ENCODE results near the gene RPL15. TPM values are rescaled to one million over a fixed set of nuclear protein-coding genes. Genes with fewer than 3 reads are reported as not detected.
"Not testable (repeated sequence)": the region's sequence is repeated elsewhere in the genome, so short reads cannot be mapped to it uniquely, and the experiment has no call there.

Gene RPL15
- total RNA-seq, 4 donors from 2014 or later = 1,296 to 1,829 (median 1,447) TPM

DNA sequence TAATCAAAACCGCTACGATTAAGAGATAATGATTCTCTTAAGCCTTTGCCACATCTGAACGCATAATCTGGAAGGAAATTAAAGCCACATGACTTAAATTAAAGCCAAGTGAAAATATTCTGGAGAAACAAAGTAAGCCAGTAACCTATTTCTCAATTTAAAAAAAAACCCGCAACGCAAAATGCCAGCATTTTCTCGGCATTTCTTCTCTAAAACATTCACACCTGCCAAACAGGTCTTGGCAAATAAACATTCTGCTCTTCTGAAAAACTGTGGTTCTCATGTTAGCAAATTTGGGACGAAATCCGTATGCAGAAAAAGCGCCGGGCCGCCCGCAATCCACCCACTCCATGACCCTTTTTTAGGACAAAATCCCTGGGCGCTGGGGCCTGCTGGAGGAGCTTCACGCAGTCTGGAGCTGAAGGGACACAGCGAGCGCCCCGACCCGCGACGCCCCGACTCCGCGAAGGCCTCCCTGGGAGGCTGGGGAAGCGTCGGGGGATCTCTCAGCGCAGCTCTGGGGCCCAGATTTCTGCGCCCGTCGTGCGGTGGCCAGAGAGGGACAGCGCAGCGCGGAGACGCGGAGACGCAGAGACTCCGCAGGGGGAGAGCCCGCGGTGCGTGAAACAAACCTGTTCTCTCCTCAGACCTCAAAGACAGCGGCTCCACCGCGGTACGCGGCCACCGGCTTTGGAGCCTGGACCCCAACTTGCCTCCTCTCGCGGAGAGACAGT lies 613 bp upstream of the RPL15 start:
- Histone ChIP-seq H3K9me3 (no peaks in the 10 kb centered on the region), H3K4me1 (peaks cover 0 to 52% (median 17%) of the 10 kb centered on the region in 4 donors), H3K27me3 (no peaks in the 10 kb centered on the region), H3K36me3 (peaks cover 0 to 35% (median 4%) of the 10 kb centered on the region in 3 donors), H3K27ac (peak overlapping the region; percentile 89 to 97 (median 94)), H3K4me3 (peak overlapping the region; percentile 75 to 97 (median 92))
- TF ChIP-seq EP300 (IDR thresholded peaks at IDR 0.05) = no peak
- TF ChIP-seq POLR2A (IDR thresholded peaks at IDR 0.05) = no peak
- WGBS, 2 donors = 4 to 5% methylated on average over 13 to 14 of the region's 48 CpGs
- peak in 1 of 2 donors; percentile 8 for DNase-seq (ENCODE audit: low spot score in 2 of 2)

DNA sequence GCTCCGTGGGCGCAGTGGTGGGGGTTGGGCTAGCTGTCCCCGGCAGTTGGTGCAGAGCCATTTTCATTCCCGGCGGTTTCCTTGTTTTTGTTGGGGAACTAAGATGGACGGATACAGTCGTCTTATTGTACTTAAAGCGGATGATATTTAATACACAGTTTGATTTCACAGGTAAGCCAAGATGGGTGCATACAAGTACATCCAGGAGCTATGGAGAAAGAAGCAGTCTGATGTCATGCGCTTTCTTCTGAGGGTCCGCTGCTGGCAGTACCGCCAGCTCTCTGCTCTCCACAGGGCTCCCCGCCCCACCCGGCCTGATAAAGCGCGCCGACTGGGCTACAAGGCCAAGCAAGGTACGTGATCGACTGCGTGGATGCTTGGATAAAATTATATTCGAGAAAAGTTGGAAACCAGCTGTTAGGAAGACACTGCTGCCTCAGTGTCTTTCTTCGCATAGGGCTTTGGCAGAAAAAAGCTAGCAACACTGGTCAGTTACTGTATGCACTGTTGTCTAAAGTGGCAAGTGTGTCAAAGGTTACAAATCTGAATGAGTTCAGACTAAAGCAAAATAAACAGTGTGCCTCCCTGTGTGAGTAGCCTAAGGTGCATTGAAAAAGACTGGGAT lies 859 bp downstream of the RPL15 start:
- Histone ChIP-seq H3K4me1 (peaks cover 0 to 52% (median 17%) of the 10 kb centered on the region in 4 donors), H3K36me3 (peaks cover 0 to 50% (median 4%) of the 10 kb centered on the region in 3 donors), H3K4me3 (peak overlapping the region; percentile 75 to 97 (median 92)), H3K27ac (peak overlapping the region; percentile 89 to 97 (median 94))
- 1% methylated on average over 21 of the region's 21 CpGs for WGBS, 2 donors
- peak in 1 of 2 donors; percentile 56 for DNase-seq (ENCODE audit: low spot score in 2 of 2)
- not testable (repeated sequence) for H3K27me3 ChIP-seq, H3K9me3 ChIP-seq

DNA sequence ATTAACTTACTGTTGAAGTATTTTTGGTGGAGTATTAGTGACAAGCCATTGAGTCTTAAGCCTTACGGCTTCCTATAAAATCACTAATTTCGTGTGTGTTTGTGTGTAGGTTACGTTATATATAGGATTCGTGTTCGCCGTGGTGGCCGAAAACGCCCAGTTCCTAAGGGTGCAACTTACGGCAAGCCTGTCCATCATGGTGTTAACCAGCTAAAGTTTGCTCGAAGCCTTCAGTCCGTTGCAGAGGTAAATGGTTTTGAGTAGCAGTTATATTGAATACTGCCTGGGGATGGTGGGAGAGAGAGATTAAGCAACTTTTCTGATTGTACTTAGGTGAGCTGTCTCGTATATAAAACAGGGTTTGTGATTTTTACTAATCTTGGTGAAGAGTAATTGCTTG lies 1.4 kb downstream of the RPL15 start:
- DNase-seq (ENCODE audit: low spot score in 2 of 2); H3K9me3 ChIP-seq; H3K27me3 ChIP-seq: not testable (repeated sequence)
- Histone ChIP-seq H3K36me3 (peaks cover 0 to 56% (median 4%) of the 10 kb centered on the region in 3 donors), H3K27ac (peak overlapping the region; percentile 89 to 97 (median 94)), H3K4me3 (peak overlapping the region; percentile 75 to 97 (median 92)), H3K4me1 (peaks cover 0 to 52% (median 17%) of the 10 kb centered on the region in 4 donors)
- 25 to 37% methylated on average over 12 of the region's 12 CpGs for WGBS, 2 donors

DNA sequence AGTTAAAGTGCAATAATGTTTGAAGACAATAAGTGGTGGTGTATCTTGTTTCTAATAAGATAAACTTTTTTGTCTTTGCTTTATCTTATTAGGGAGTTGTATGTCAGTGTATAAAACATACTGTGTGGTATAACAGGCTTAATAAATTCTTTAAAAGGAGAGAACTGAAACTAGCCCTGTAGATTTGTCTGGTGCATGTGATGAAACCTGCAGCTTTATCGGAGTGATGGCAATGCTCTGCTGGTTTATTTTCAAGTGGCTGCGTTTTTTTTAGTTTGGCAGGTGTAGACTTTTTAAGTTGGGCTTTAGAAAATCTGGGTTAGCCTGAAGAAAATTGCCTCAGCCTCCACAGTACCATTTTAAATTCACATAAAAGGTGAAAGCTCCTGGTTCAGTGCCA lies 2.7 kb downstream of the RPL15 start:
- 83 to 87% methylated on average over 2 of the region's 2 CpGs for WGBS, 2 donors
- Histone ChIP-seq H3K4me3 (no peak overlapping the region), H3K27ac (no peak overlapping the region), H3K27me3 (no peaks in the 10 kb centered on the region), H3K9me3 (no peaks in the 10 kb centered on the region), H3K4me1 (peaks cover 0 to 47% (median 17%) of the 10 kb centered on the region in 4 donors), H3K36me3 (peaks cover 0 to 58% (median 4%) of the 10 kb centered on the region in 3 donors)
- DNase-seq (ENCODE audit: low spot score in 2 of 2) = no peak
- TF ChIP-seq, protein P1, sequence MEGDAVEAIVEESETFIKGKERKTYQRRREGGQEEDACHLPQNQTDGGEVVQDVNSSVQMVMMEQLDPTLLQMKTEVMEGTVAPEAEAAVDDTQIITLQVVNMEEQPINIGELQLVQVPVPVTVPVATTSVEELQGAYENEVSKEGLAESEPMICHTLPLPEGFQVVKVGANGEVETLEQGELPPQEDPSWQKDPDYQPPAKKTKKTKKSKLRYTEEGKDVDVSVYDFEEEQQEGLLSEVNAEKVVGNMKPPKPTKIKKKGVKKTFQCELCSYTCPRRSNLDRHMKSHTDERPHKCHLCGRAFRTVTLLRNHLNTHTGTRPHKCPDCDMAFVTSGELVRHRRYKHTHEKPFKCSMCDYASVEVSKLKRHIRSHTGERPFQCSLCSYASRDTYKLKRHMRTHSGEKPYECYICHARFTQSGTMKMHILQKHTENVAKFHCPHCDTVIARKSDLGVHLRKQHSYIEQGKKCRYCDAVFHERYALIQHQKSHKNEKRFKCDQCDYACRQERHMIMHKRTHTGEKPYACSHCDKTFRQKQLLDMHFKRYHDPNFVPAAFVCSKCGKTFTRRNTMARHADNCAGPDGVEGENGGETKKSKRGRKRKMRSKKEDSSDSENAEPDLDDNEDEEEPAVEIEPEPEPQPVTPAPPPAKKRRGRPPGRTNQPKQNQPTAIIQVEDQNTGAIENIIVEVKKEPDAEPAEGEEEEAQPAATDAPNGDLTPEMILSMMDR (IDR thresholded peaks at IDR 0.05) = no peak
- no peak for TF ChIP-seq EP300 (IDR thresholded peaks at IDR 0.05)
- no peak for TF ChIP-seq POLR2A (IDR thresholded peaks at IDR 0.05)

DNA sequence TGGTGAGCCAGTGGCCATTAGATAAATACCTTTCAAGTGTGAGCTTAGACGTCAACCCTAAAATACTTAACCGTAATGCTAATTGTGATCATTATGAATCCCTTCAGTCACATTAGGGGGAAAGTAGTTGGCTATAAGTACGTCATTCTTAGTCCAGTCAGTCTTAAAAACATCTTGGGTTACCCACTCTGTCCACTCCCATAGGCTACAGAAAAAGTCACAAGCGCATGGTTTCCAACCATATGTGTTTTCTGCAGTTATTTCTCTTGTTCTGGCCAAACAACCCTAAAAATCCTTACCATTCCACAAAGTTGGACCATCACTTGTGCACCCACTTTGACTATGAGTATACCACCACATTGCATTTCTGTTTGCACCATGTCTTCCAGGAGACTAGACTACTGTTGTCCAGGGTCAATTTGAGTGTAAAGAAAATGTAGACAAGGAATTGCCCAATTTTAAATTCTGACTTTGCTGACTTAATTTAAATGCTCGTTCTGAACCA lies 3.3 kb downstream of the RPL15 start:
- Histone ChIP-seq H3K27me3 (no peaks in the 10 kb centered on the region), H3K36me3 (peaks cover 0 to 58% (median 4%) of the 10 kb centered on the region in 3 donors), H3K27ac (peak overlapping the region in 1 of 4 donors; percentile 20), H3K9me3 (no peaks in the 10 kb centered on the region), H3K4me1 (peaks cover 0 to 41% (median 17%) of the 10 kb centered on the region in 4 donors), H3K4me3 (no peak overlapping the region)
- WGBS, 2 donors = 77 to 78% methylated on average over 5 of the region's 5 CpGs
- TF ChIP-seq EP300 (IDR thresholded peaks at IDR 0.05) (no peak), POLR2A (IDR thresholded peaks at IDR 0.05) (no peak)
- TF ChIP-seq, protein P1 (IDR thresholded peaks at IDR 0.05) = no peak
- no peak for DNase-seq (ENCODE audit: low spot score in 2 of 2)

DNA sequence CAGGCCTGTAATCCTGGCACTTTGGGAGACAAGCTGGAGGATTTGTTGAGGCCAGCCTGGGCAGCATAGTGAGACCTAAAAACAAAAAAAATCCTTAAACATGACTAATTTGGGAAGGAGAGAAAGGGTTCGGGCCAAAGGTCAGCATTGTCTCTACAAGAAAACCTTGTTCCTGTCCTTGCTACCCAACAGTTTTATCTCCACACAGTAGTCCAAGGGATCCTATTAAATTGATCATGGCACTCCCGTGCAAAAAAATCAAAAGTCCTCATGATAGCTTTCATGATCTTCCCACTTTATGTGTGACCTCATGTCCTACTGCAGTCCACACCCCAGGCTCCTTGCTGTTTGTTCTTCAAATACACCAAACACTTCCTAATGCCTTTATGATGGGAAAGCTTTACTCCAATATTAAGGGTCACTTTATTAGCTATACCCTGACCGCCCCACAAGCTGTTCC lies 4.2 kb downstream of the RPL15 start:
- H3K36me3 ChIP-seq = peaks cover 0 to 58% (median 4%) of the 10 kb centered on the region in 3 donors
- H3K9me3 ChIP-seq = no peaks in the 10 kb centered on the region
- H3K27me3 ChIP-seq = no peaks in the 10 kb centered on the region
- H3K4me3 ChIP-seq = no peak overlapping the region
- TF ChIP-seq, protein P1 (IDR thresholded peaks at IDR 0.05) = no peak
- no peak for TF ChIP-seq POLR2A (IDR thresholded peaks at IDR 0.05)
- no peak for TF ChIP-seq EP300 (IDR thresholded peaks at IDR 0.05)
- H3K4me1 ChIP-seq = peaks cover 0 to 32% (median 11%) of the 10 kb centered on the region in 4 donors
- H3K27ac ChIP-seq = peak overlapping the region in 1 of 4 donors; percentile 20
- 85 to 90% methylated on average over 3 of the region's 3 CpGs for WGBS, 2 donors
- DNase-seq (ENCODE audit: low spot score in 2 of 2) = no peak

All from tibial nerve (tissue), 4 donors.